GM12892 (cell line): ENCODE measurements around the gene RUNDC3A.

Source experiments
- POLR2A ChIP-seq: IDR thresholded peaks from 2 replicates; pipeline ENCODE4 v1.6.1; 2011; ENCODE audit warnings: low read depth, low read length, control low read depth
- POLR2AphosphoS5 ChIP-seq: IDR thresholded peaks from 2 replicates; pipeline ENCODE4 v1.6.1; 2011; ENCODE audit warnings: low read depth, low read length, control low read depth
- TAF1 ChIP-seq: IDR thresholded peaks from 2 replicates; pipeline ENCODE4 v1.6.1; 2011; ENCODE audit warnings: low read depth, mild to moderate bottlenecking, control low read depth, low read length, borderline replicate concordance

DNA sequence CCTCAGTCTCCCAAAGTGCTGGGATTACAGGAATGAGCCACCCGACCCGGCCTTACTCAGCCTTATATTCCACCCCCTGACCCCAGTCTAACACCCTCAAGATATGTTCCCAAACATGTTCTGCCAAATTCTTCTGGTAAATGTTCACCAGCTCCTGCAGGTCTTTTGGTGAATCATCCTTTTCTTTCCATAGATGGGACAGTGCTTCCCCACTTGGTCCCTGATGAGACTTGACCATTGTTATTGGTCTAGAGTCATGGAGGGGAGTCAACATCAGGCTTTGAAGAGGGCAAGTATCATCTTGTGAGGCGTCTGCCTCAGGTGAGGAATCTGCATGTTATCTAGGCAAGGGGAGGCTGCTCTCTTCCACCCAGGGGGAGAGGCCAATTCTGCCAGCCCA, 10.4 kb upstream of the RUNDC3A start:
- TF ChIP-seq POLR2A: no peak
- TF ChIP-seq POLR2AphosphoS5: no peak
- TF ChIP-seq TAF1: no peak
